SK-N-SH (cell line): ENCODE measurements around the gene ABCC3. TPM values are rescaled to one million over a fixed set of nuclear protein-coding genes. Genes with fewer than 3 reads are reported as not detected.
A peak's percentile ranks its signal among the peaks of the same experiment; 100 is the strongest.

ENCODE experiments used
- CTCF ChIA-PET: fragments of 300-600, 350-600 bp; formaldehyde crosslinking; extraction: SDS; loops from one replicate; lab custom pipeline; 2021; lab: Yijun Ruan, JAX
- POLR2A ChIA-PET: fragments of 350-600 bp; sonication (Branson Sonifier 250); formaldehyde crosslinking; extraction: SDS; loops from one replicate; lab custom pipeline; 2020; ENCODE audit warnings: antibody characterized with exemption, inconsistent platforms; lab: Yijun Ruan, JAX
- DNase-seq: peaks from one replicate; pipeline ENCODE4 v3.0.0; 2012
- H2AFZ ChIP-seq: fragments of 200-600 bp; sonication (generic); 2 replicates; pipeline ENCODE4 v1.8.1; 2016; ENCODE audit warnings: antibody characterized with exemption, mild to moderate bottlenecking, low read depth
- H3F3A ChIP-seq: fragments of 200-600 bp; sonication (generic); replicated peaks from 2 replicates; pipeline ENCODE3; 2016; ENCODE audit warnings: antibody characterized with exemption, mild to moderate bottlenecking; ENCODE audit not compliant: insufficient read depth
- H3K27ac ChIP-seq, 2 experiments: fragments of 200-500 bp in 1 of 2; fragments of 200-600 bp in 1 of 2; sonication (Bioruptor generic) in 1 of 2; sonication (generic), shearing (Covaris generic) in 1 of 2; 2 replicates each; pipeline versions ENCODE4 v1.5.1 to v1.6.1; 2014 to 2016; ENCODE audit warnings: low read depth in 2 of 2, inconsistent platforms in 1 of 2, low read length in 1 of 2, mild to moderate bottlenecking in 1 of 2, mixed read lengths in 1 of 2
- H3K27me3 ChIP-seq: fragments of 200-600 bp; sonication (generic), shearing (Covaris generic); 2 replicates; pipeline ENCODE4 v1.6.1; 2016; ENCODE audit warnings: mixed run types; ENCODE audit not compliant: insufficient read depth
- H3K36me3 ChIP-seq, 2 experiments: fragments of 200-500 bp in 1 of 2; fragments of 200-600 bp in 1 of 2; sonication (Bioruptor generic) in 1 of 2; sonication (generic) in 1 of 2; replicated peaks in 1 of 2; 2 replicates each; pipeline versions ENCODE3 to v1.5.1; 2014 to 2016; ENCODE audit warnings: low read length in 1 of 2, mild to moderate bottlenecking in 1 of 2; ENCODE audit not compliant: insufficient read depth in 2 of 2, control insufficient read depth in 1 of 2
- H3K4me1 ChIP-seq, 2 experiments: fragments of 200-500 bp in 1 of 2; fragments of 200-600 bp in 1 of 2; sonication (Bioruptor generic) in 1 of 2; sonication (generic), shearing (Covaris generic) in 1 of 2; 2 replicates each; pipeline versions ENCODE4 v1.5.1 to v1.6.1; 2014 to 2016; ENCODE audit warnings: low read depth in 1 of 2, low read length in 1 of 2, mixed run types in 1 of 2; ENCODE audit not compliant: insufficient read depth in 2 of 2, control insufficient read depth in 1 of 2
- H3K4me2 ChIP-seq: fragments of 200-600 bp; sonication (generic), shearing (Covaris generic); 2 replicates; pipeline ENCODE4 v1.6.1; 2017; ENCODE audit warnings: mixed run types
- H3K4me3 ChIP-seq, 2 experiments: fragments of 200-500 bp in 1 of 2; fragments of 200-600 bp in 1 of 2; sonication (Bioruptor generic) in 1 of 2; sonication (generic), shearing (Covaris generic) in 1 of 2; 2 replicates each; pipeline versions ENCODE4 v1.5.1 to v1.8.1; 2014 to 2016; ENCODE audit warnings: low read depth in 2 of 2, inconsistent platforms in 1 of 2, low read length in 1 of 2, mild to moderate bottlenecking in 1 of 2, mixed read lengths in 1 of 2, moderate library complexity in 1 of 2
- H3K79me2 ChIP-seq: fragments of 200-600 bp; sonication (generic); 2 replicates; pipeline ENCODE4 v1.8.1; 2017; ENCODE audit warnings: mild to moderate bottlenecking; ENCODE audit not compliant: insufficient read depth
- H3K9ac ChIP-seq: fragments of 200-600 bp; sonication (generic); 2 replicates; pipeline ENCODE4 v1.6.1; 2017; ENCODE audit warnings: mixed run types
- H3K9me2 ChIP-seq: fragments of 200-600 bp; sonication (generic); 2 replicates; pipeline ENCODE4 v1.6.1; 2017; ENCODE audit warnings: mixed run types
- H3K9me3 ChIP-seq: fragments of 200-600 bp; sonication (generic); 2 replicates; pipeline ENCODE4 v1.6.1; 2017; ENCODE audit warnings: mixed run types, mild to moderate bottlenecking, moderate library complexity
- H4K20me1 ChIP-seq: fragments of 200-600 bp; sonication (generic); 2 replicates; pipeline ENCODE4 v1.6.1; 2017; ENCODE audit warnings: mild to moderate bottlenecking, mixed run types; ENCODE audit not compliant: insufficient read depth
- EP300 ChIP-seq, 2 experiments: IDR thresholded peaks; 2 replicates each; pipeline versions ENCODE4 v1.4.0 to v1.6.1; 2012; ENCODE audit warnings: borderline replicate concordance in 1 of 2, low read depth in 1 of 2, low read length in 1 of 2
- FOSL2 ChIP-seq: IDR thresholded peaks from 2 replicates; pipeline ENCODE4 v1.4.0; 2012; ENCODE audit warnings: low read depth, mild to moderate bottlenecking, moderate library complexity, borderline replicate concordance
- GABPA ChIP-seq: IDR thresholded peaks from 2 replicates; pipeline ENCODE4 v1.4.0; 2012; ENCODE audit warnings: low read depth, mild to moderate bottlenecking
- JUND ChIP-seq: IDR thresholded peaks from 2 replicates; pipeline ENCODE4 v1.4.0; 2012
- MAX ChIP-seq: IDR thresholded peaks from 2 replicates; pipeline ENCODE4 v1.4.0; 2012; ENCODE audit warnings: low read depth
- NFIC ChIP-seq: IDR thresholded peaks from 2 replicates; pipeline ENCODE4 v1.4.0; 2012; ENCODE audit warnings: borderline replicate concordance
- PBX3 ChIP-seq: IDR thresholded peaks from 2 replicates; pipeline ENCODE4; 2012
- POLR2AphosphoS5 ChIP-seq: IDR thresholded peaks from 2 replicates; pipeline ENCODE4 v1.6.1; 2012; ENCODE audit warnings: low read depth, low read length
- SIN3A ChIP-seq: IDR thresholded peaks from 2 replicates; pipeline ENCODE4 v1.6.1; 2012; ENCODE audit warnings: low read depth, mild to moderate bottlenecking, low read length, moderate library complexity, borderline replicate concordance
- TAF1 ChIP-seq: IDR thresholded peaks from 2 replicates; pipeline ENCODE4 v1.6.1; 2012; ENCODE audit warnings: low read depth, mild to moderate bottlenecking, low read length, moderate library complexity, borderline replicate concordance
- TCF12 ChIP-seq: IDR thresholded peaks from 2 replicates; pipeline ENCODE4 v1.4.0; 2012
- TEAD4 ChIP-seq: IDR thresholded peaks from 2 replicates; pipeline ENCODE4 v1.4.0; 2012; ENCODE audit warnings: mild to moderate bottlenecking, borderline replicate concordance; ENCODE audit not compliant: insufficient read depth
- YY1 ChIP-seq: IDR thresholded peaks from 2 replicates; pipeline ENCODE4 v1.4.0; 2012; ENCODE audit warnings: low read depth, mild to moderate bottlenecking
- WGBS: methylation state at CpG from one replicate; pipeline ENCODE4 v1.1.6; 2017; ENCODE audit warnings: low lambda C conversion rate; 5-methylcytosine and 5-hydroxymethylcytosine counted together
- polyA plus RNA-seq, 3 experiments: library from polyadenylated mRNA; depleted of rRNA; stranded (reverse); fragments of >200 nt; gene quantifications; 2 replicates each; pipeline ENCODE4 v1.2.3, GENCODE V29; 2012

Gene ABCC3
- polyA plus RNA-seq, 1 of the 3 experiments (the other 2 are of a cell fraction): 185 TPM

- no peaks in the 10 kb centered on the region for H3K9me3 ChIP-seq
- H3K79me2 ChIP-seq: no peaks in the 10 kb centered on the region
- H3F3A ChIP-seq: peaks cover 16% of the 10 kb centered on the region
- ChIA-PET CTCF (interaction anchor here (1.4 to 13.1 kb wide), 5 partner anchors 13 to 117 kb away, joined by 3 to 130 read pairs (median 12); no protein-coding TSS in a partner anchor), POLR2A (no interaction called here)
- 96% methylated on average over 14 of the region's 14 CpGs for WGBS
- no peaks in the 10 kb centered on the region for H3K9me2 ChIP-seq
- no peak for TF ChIP-seq YY1
- peak; percentile 16; the same call in 1 of the 2 replicates for TF ChIP-seq POLR2AphosphoS5
- H4K20me1 ChIP-seq: no peaks in the 10 kb centered on the region
- DNase-seq: no peak
- peaks cover 7 to 17% of the 10 kb centered on the region in 2 experiments for H3K36me3 ChIP-seq
- no peak overlapping the region for H3K9ac ChIP-seq
- H3K4me3 ChIP-seq: no peak overlapping the region
- H2AFZ ChIP-seq: no peak overlapping the region
- H3K27me3 ChIP-seq: no peaks in the 10 kb centered on the region
- peaks cover 0 to 30% of the 10 kb centered on the region in 2 experiments; a peak in 3 of 4 replicates for H3K4me1 ChIP-seq
- peak overlapping the region; percentile 42 for H3K4me2 ChIP-seq
- peak overlapping the region in 1 of 2 experiments; percentile 42; a peak in 2 of 4 replicates for H3K27ac ChIP-seq
Observed at GRCh38 chr17:50667259-50668024, 32.8 kb downstream of the ABCC3 start.

GRCh38 chr17:50668025-50668837 lies 33.5 kb downstream of the ABCC3 start:
- peaks cover 15% of the 10 kb centered on the region for H3F3A ChIP-seq
- peak overlapping the region; percentile 40; the same call in 1 of the 2 replicates for H3K9ac ChIP-seq
- ChIA-PET POLR2A (no interaction called here), CTCF (interaction anchor here (1.0 to 13.1 kb wide), 7 partner anchors 8 to 121 kb away, joined by 3 to 130 read pairs (median 6); partner anchors contain the start of gene SPATA20)
- no peaks in the 10 kb centered on the region for H3K9me2 ChIP-seq
- H3K4me2 ChIP-seq: peak overlapping the region; percentile 42
- no peaks in the 10 kb centered on the region for H3K79me2 ChIP-seq
- no peaks in the 10 kb centered on the region for H4K20me1 ChIP-seq
- no peak overlapping the region for H3K4me3 ChIP-seq
- no peaks in the 10 kb centered on the region for H3K9me3 ChIP-seq
- peaks cover 0 to 31% of the 10 kb centered on the region in 2 experiments; a peak in 3 of 4 replicates for H3K4me1 ChIP-seq
- no peak for DNase-seq
- peaks cover 7 to 19% of the 10 kb centered on the region in 2 experiments for H3K36me3 ChIP-seq
- WGBS: 39% methylated on average over 7 of the region's 8 CpGs
- H3K27me3 ChIP-seq: no peaks in the 10 kb centered on the region
- peak; percentile 51; the same call in 1 of the 2 replicates for TF ChIP-seq JUND
- TF ChIP-seq FOSL2: peak; percentile 49; the same call in 1 of the 2 replicates
- TF ChIP-seq PBX3: no peak
- TF ChIP-seq SIN3A: no peak
- TF ChIP-seq POLR2AphosphoS5: peak; percentile 18; the same call in 1 of the 2 replicates
- peak in 1 of 2 experiments; percentile 42; a peak in 1 of 4 replicates for TF ChIP-seq EP300 (IDR thresholded peaks at IDR 0.05; ENCODE audit: borderline replicate concordance in 1 of 2, low read depth in 1 of 2, low read length in 1 of 2)
- TF ChIP-seq TAF1: no peak
- TF ChIP-seq NFIC: peak; percentile 72
- peak; percentile 42 for TF ChIP-seq TCF12
- TF ChIP-seq MAX: no peak
- 0 out of 2 replicates have a peak, but pooled peaks have one; percentile 17 for TF ChIP-seq TEAD4
- no peak for TF ChIP-seq GABPA
- TF ChIP-seq, all 33 proteins: peak for 7
- H3K27ac ChIP-seq: peak overlapping the region in 1 of 2 experiments; percentile 42; a peak in 2 of 4 replicates
- 0 out of 2 replicates have a peak overlapping the region, but pooled peaks have one; percentile 3 for H2AFZ ChIP-seq
